ENCODE data around the gene KCNJ11.

The KCNJ11 gene

GRCh38 chr11:17408641-17409040 lies 20.2 kb upstream of the KCNJ11 start:
- H3K27ac ChIP-seq, result no peak overlapping the region
- no peak for TF ChIP-seq ZFX (IDR thresholded peaks at IDR 0.05; ENCODE audit: borderline replicate concordance)
- no peak for TF ChIP-seq CTCF (IDR thresholded peaks at IDR 0.05)

GRCh38 chr11:17408026-17408425 lies 19.6 kb upstream of the KCNJ11 start:
- TF ChIP-seq ZFX (IDR thresholded peaks at IDR 0.05; ENCODE audit: borderline replicate concordance), result no peak
- TF ChIP-seq CTCF (IDR thresholded peaks at IDR 0.05), result no peak
- H3K27ac ChIP-seq, result no peak overlapping the region

GRCh38 chr11:17407575-17407974 lies 19.1 kb upstream of the KCNJ11 start:
- TF ChIP-seq CTCF (IDR thresholded peaks at IDR 0.05) (no peak), ZFX (IDR thresholded peaks at IDR 0.05; ENCODE audit: borderline replicate concordance) (no peak)
- H3K27ac ChIP-seq, result no peak overlapping the region

- no peak overlapping the region for H3K27ac ChIP-seq
- no peak for TF ChIP-seq ZFX (IDR thresholded peaks at IDR 0.05; ENCODE audit: borderline replicate concordance)
- TF ChIP-seq CTCF (IDR thresholded peaks at IDR 0.05), result no peak
Observed at GRCh38 chr11:17406818-17407149, 18.3 kb upstream of the KCNJ11 start.

- TF ChIP-seq CTCF (IDR thresholded peaks at IDR 0.05) (no peak), ZFX (IDR thresholded peaks at IDR 0.05; ENCODE audit: borderline replicate concordance) (no peak)
Observed at GRCh38 chr11:17406082-17406817, 17.8 kb upstream of the KCNJ11 start.

GRCh38 chr11:17405232-17406005 lies 17.0 kb upstream of the KCNJ11 start:
- H3K27ac ChIP-seq, result peak overlapping the region; percentile 59
- TF ChIP-seq ZFX (IDR thresholded peaks at IDR 0.05; ENCODE audit: borderline replicate concordance) (no peak), CTCF (IDR thresholded peaks at IDR 0.05) (no peak)

More at GRCh38 chr11:17406082-17406817, 17.8 kb upstream of the KCNJ11 start:
- peak overlapping the region; percentile 59 for H3K27ac ChIP-seq
